GM11168 (cell line): ENCODE data around the gene GPD2.

ENCODE experiments used
- in situ Hi-C: fragments of 300-500 bp; cut with MboI; formaldehyde crosslinking; loops from one replicate; pipeline ENCODE4 v1.12.0; 2022; ENCODE audit warnings: low sequenced_read_pairs; ENCODE audit not compliant: unreplicated experiment

The GPD2 gene

GRCh38 chr2:156435718-156436496, at the start of gene GPD2:
TSS of gene GPD2 (plus strand) at chr2:156436379. CDS start at chr2:156476106, 39,727 bp downstream.
- in situ Hi-C loops: no loop called here

GRCh38 chr2:156394033-156394741, 42.0 kb upstream of the GPD2 start:
- in situ Hi-C loops: no loop called here

GRCh38 chr2:156396126-156396525, 40.1 kb upstream of the GPD2 start:
- in situ Hi-C loops: loop anchor here (5.0 kb wide), 1 partner anchor 49 kb away; no protein-coding TSS in a partner anchor

- in situ Hi-C loops: loop anchor here (5.0 kb wide), 1 partner anchor 50 kb away; no protein-coding TSS in a partner anchor
Measured at GRCh38 chr2:156397229-156397628, 39.0 kb upstream of the GPD2 start.

- in situ Hi-C loops: loop anchor here (5.0 kb wide), 1 partner anchor 51 kb away; no protein-coding TSS in a partner anchor
Measured at GRCh38 chr2:156398176-156398575, 38.0 kb upstream of the GPD2 start.

- in situ Hi-C loops: loop anchor here (5.0 kb wide), 1 partner anchor 52 kb away; no protein-coding TSS in a partner anchor
Measured at GRCh38 chr2:156399224-156399949, 36.8 kb upstream of the GPD2 start.

- in situ Hi-C loops: loop anchor here (5.0 kb wide), 1 partner anchor 53 kb away; no protein-coding TSS in a partner anchor
Measured at GRCh38 chr2:156399950-156400705, 36.1 kb upstream of the GPD2 start.

GRCh38 chr2:156400706-156401678, 35.2 kb upstream of the GPD2 start:
- in situ Hi-C loops: no loop called here

GRCh38 chr2:156401861-156402260, 34.3 kb upstream of the GPD2 start:
- in situ Hi-C loops: no loop called here

- in situ Hi-C loops: no loop called here
Measured at GRCh38 chr2:156405586-156405985, 30.6 kb upstream of the GPD2 start.

- in situ Hi-C loops: no loop called here
Measured at GRCh38 chr2:156411835-156412234, 24.3 kb upstream of the GPD2 start.

- in situ Hi-C loops: loop anchor here (10.0 kb wide), 1 partner anchor 163 kb away; no protein-coding TSS in a partner anchor
Measured at GRCh38 chr2:156421851-156422250, 14.3 kb upstream of the GPD2 start.

- in situ Hi-C loops: loop anchor here (10.0 kb wide), 1 partner anchor 161 kb away; no protein-coding TSS in a partner anchor
Measured at GRCh38 chr2:156423674-156424282, 12.4 kb upstream of the GPD2 start.

- in situ Hi-C loops: loop anchor here (10.0 kb wide), 1 partner anchor 158 kb away; no protein-coding TSS in a partner anchor
Measured at GRCh38 chr2:156427074-156427473, 9.1 kb upstream of the GPD2 start.

GRCh38 chr2:156429211-156429610, 7.0 kb upstream of the GPD2 start:
- in situ Hi-C loops: loop anchor here (10.0 kb wide), 1 partner anchor 156 kb away; no protein-coding TSS in a partner anchor

- in situ Hi-C loops: no loop called here
Measured at GRCh38 chr2:156430236-156430979, 5.8 kb upstream of the GPD2 start.

- in situ Hi-C loops: no loop called here
Measured at GRCh38 chr2:156430980-156431358, 5.2 kb upstream of the GPD2 start.
